ENCODE results near the gene CCS.

- TF ChIP-seq POLR2A (IDR thresholded peaks at IDR 0.05), result peak in 3 of 4 donors; percentile 67 to 92 (median 74)
- TF ChIP-seq, protein P1, sequence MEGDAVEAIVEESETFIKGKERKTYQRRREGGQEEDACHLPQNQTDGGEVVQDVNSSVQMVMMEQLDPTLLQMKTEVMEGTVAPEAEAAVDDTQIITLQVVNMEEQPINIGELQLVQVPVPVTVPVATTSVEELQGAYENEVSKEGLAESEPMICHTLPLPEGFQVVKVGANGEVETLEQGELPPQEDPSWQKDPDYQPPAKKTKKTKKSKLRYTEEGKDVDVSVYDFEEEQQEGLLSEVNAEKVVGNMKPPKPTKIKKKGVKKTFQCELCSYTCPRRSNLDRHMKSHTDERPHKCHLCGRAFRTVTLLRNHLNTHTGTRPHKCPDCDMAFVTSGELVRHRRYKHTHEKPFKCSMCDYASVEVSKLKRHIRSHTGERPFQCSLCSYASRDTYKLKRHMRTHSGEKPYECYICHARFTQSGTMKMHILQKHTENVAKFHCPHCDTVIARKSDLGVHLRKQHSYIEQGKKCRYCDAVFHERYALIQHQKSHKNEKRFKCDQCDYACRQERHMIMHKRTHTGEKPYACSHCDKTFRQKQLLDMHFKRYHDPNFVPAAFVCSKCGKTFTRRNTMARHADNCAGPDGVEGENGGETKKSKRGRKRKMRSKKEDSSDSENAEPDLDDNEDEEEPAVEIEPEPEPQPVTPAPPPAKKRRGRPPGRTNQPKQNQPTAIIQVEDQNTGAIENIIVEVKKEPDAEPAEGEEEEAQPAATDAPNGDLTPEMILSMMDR (IDR thresholded peaks at IDR 0.05), result peak; percentile 56 to 83 (median 72)
Measured at GRCh38 chr11:66592457-66593302, at the start of gene CCS, which contains the start of gene CCDC87.

Measured in esophagus squamous epithelium (tissue), 4 donors.